Measurements from ENCODE around the gene FBLN1. TPM values are rescaled to one million over a fixed set of nuclear protein-coding genes. Genes with fewer than 3 reads are reported as not detected.
A peak's percentile ranks its signal among the peaks of the same experiment; 100 is the strongest.

The FBLN1 gene
- total RNA-seq, 1 donor from 2014 or later = 18.2 TPM

GRCh38 chr22:45638834-45639746 is 136.4 kb downstream of the FBLN1 start:
- peak; percentile 83 for DNase-seq (ENCODE audit: low read depth)
- no peaks in the 10 kb centered on the region for H3K36me3 ChIP-seq (ENCODE audit: control insufficient read depth, insufficient read depth, low read length)
- H3K27me3 ChIP-seq (ENCODE audit: control insufficient read depth, insufficient read depth, low read length) = no peaks in the 10 kb centered on the region
- peak overlapping the region; percentile 7 for H3K4me3 ChIP-seq (ENCODE audit: low read depth, low read length)
- peak; percentile 11 for TF ChIP-seq CTCF (IDR thresholded peaks at IDR 0.05; ENCODE audit: insufficient read depth, low read length, severe bottlenecking)
- peak; percentile 96 for FAIRE-seq

GRCh38 chr22:45639747-45640102 is 137.0 kb downstream of the FBLN1 start:
- Histone ChIP-seq H3K4me3 (ENCODE audit: low read depth, low read length) (no peak overlapping the region), H3K36me3 (ENCODE audit: control insufficient read depth, insufficient read depth, low read length) (no peaks in the 10 kb centered on the region), H3K27me3 (ENCODE audit: control insufficient read depth, insufficient read depth, low read length) (no peaks in the 10 kb centered on the region)
- no peak for TF ChIP-seq CTCF (IDR thresholded peaks at IDR 0.05; ENCODE audit: insufficient read depth, low read length, severe bottlenecking)
- no peak for FAIRE-seq
- no peak for DNase-seq (ENCODE audit: low read depth)

- Histone ChIP-seq H3K27me3 (ENCODE audit: control insufficient read depth, insufficient read depth, low read length) (no peaks in the 10 kb centered on the region), H3K4me3 (ENCODE audit: low read depth, low read length) (no peak overlapping the region), H3K36me3 (ENCODE audit: control insufficient read depth, insufficient read depth, low read length) (no peaks in the 10 kb centered on the region)
- TF ChIP-seq CTCF (IDR thresholded peaks at IDR 0.05; ENCODE audit: insufficient read depth, low read length, severe bottlenecking) = no peak
- FAIRE-seq (no peak), DNase-seq (ENCODE audit: low read depth) (no peak)
Measured at GRCh38 chr22:45640291-45640940, 137.7 kb downstream of the FBLN1 start.

- FAIRE-seq (no peak), DNase-seq (ENCODE audit: low read depth) (no peak)
- Histone ChIP-seq H3K36me3 (ENCODE audit: control insufficient read depth, insufficient read depth, low read length) (no peaks in the 10 kb centered on the region), H3K27me3 (ENCODE audit: control insufficient read depth, insufficient read depth, low read length) (no peaks in the 10 kb centered on the region), H3K4me3 (ENCODE audit: low read depth, low read length) (no peak overlapping the region)
- TF ChIP-seq CTCF (IDR thresholded peaks at IDR 0.05; ENCODE audit: insufficient read depth, low read length, severe bottlenecking) = no peak
Measured at GRCh38 chr22:45640941-45641621, 138.4 kb downstream of the FBLN1 start.

GRCh38 chr22:45642986-45643385 is 140.3 kb downstream of the FBLN1 start:
- Histone ChIP-seq H3K4me3 (ENCODE audit: low read depth, low read length) (no peak overlapping the region), H3K36me3 (ENCODE audit: control insufficient read depth, insufficient read depth, low read length) (no peaks in the 10 kb centered on the region), H3K27me3 (ENCODE audit: control insufficient read depth, insufficient read depth, low read length) (no peaks in the 10 kb centered on the region)
- TF ChIP-seq CTCF (IDR thresholded peaks at IDR 0.05; ENCODE audit: insufficient read depth, low read length, severe bottlenecking) = no peak
- DNase-seq (ENCODE audit: low read depth) (no peak), FAIRE-seq (no peak)
